Neural cell (in vitro differentiated cells): Measurements from ENCODE around the gene ZNF500. TPM values are rescaled to one million over a fixed set of nuclear protein-coding genes. Genes with fewer than 3 reads are reported as not detected.

Experiments
- H2AFZ ChIP-seq: fragments of 200-600, 300-800 bp; sonication (generic), shearing (Covaris generic); 2 replicates; pipeline ENCODE4 v1.6.0; 2014; ENCODE audit warnings: low read depth, mild to moderate bottlenecking, antibody characterized with exemption, low read length, moderate library complexity
- H3F3A ChIP-seq: fragments of 200-600 bp; shearing (Covaris generic); 2 replicates; pipeline ENCODE4 v1.6.1; 2016; ENCODE audit warnings: mild to moderate bottlenecking, moderate library complexity, mixed read lengths, antibody characterized with exemption, low read length; ENCODE audit not compliant: insufficient read depth, poor library complexity, severe bottlenecking
- H3K27ac ChIP-seq: fragments of 200-600, 300-800 bp; sonication (generic), shearing (Covaris generic); 2 replicates; pipeline ENCODE4 v1.5.1; 2014; ENCODE audit warnings: mild to moderate bottlenecking, low read length, moderate library complexity
- H3K27me3 ChIP-seq: fragments of 300-800, 200-600 bp; sonication (generic), shearing (Covaris generic); 2 replicates; pipeline ENCODE4 v1.6.0; 2014; ENCODE audit warnings: mild to moderate bottlenecking, low read depth, low read length, moderate library complexity; ENCODE audit not compliant: insufficient read depth
- H3K36me3 ChIP-seq: fragments of 300-800, 200-600 bp; sonication (generic), shearing (Covaris generic); 2 replicates; pipeline ENCODE4 v1.5.1; 2014; ENCODE audit warnings: mild to moderate bottlenecking, antibody characterized with exemption, low read length, moderate library complexity; ENCODE audit not compliant: insufficient read depth
- H3K4me2 ChIP-seq: fragments of 300-800, 200-600 bp; sonication (generic), shearing (Covaris generic); 2 replicates; pipeline ENCODE4 v1.6.0; 2014; ENCODE audit warnings: mild to moderate bottlenecking, low read length
- H3K4me3 ChIP-seq: fragments of 300-800, 200-600 bp; sonication (generic), shearing (Covaris generic); 2 replicates; pipeline ENCODE4 v1.5.1; 2014; ENCODE audit warnings: mild to moderate bottlenecking, low read length, moderate library complexity
- H3K79me2 ChIP-seq: fragments of 200-600 bp; shearing (Covaris generic); replicated peaks from 2 replicates; pipeline ENCODE4 v1.6.0; 2014; ENCODE audit warnings: mild to moderate bottlenecking, low read length, moderate library complexity; ENCODE audit not compliant: insufficient read depth
- H3K9ac ChIP-seq: fragments of 300-800, 200-600 bp; sonication (generic), shearing (Covaris generic); 2 replicates; pipeline ENCODE4 v1.6.1; 2016; ENCODE audit warnings: mild to moderate bottlenecking, low read length, mixed read lengths
- H3K9me2 ChIP-seq: fragments of 200-600 bp; shearing (Covaris generic); 2 replicates; pipeline ENCODE4 v1.6.1; 2016; ENCODE audit warnings: mild to moderate bottlenecking, low read length, mixed read lengths; ENCODE audit not compliant: insufficient read depth
- H3K9me3 ChIP-seq: fragments of 200-600, 300-800 bp; sonication (generic), shearing (Covaris generic); 2 replicates; pipeline ENCODE4 v1.6.1; 2016; ENCODE audit warnings: mild to moderate bottlenecking, mixed run types, low read length, moderate library complexity, mixed read lengths
- H4K20me1 ChIP-seq: fragments of 200-600 bp; shearing (Covaris generic); 2 replicates; pipeline ENCODE4 v1.6.1; 2016; ENCODE audit warnings: mild to moderate bottlenecking, mixed run types; ENCODE audit not compliant: insufficient read depth
- CTCF ChIP-seq: fragments of 450-650 bp; IDR thresholded peaks from 2 replicates; pipeline ENCODE4 v1.5.1; 2014; ENCODE audit warnings: antibody characterized with exemption, mild to moderate bottlenecking, moderate library complexity; ENCODE audit not compliant: poor library complexity, severe bottlenecking
- EP300 ChIP-seq: fragments of 450-650 bp; conservative IDR thresholded peaks from 2 replicates; pipeline ENCODE4 v1.6.1; 2014; ENCODE audit warnings: antibody characterized with exemption, mild to moderate bottlenecking, moderate library complexity; ENCODE audit not compliant: poor library complexity, severe bottlenecking
- EZH2 ChIP-seq: fragments of 200-600, 300-800 bp; shearing (Covaris generic), sonication (generic); IDR thresholded peaks from 2 replicates; pipeline ENCODE4 v1.6.1; 2014; ENCODE audit warnings: antibody characterized with exemption, low read length, borderline replicate concordance, mild to moderate bottlenecking; ENCODE audit not compliant: insufficient read depth, poor library complexity, severe bottlenecking
- MXI1 ChIP-seq: fragments of 450-650 bp; conservative IDR thresholded peaks from 2 replicates; pipeline ENCODE4 v1.6.1; 2014; ENCODE audit warnings: antibody characterized with exemption, mild to moderate bottlenecking; ENCODE audit not compliant: poor library complexity, severe bottlenecking
- POLR2AphosphoS5 ChIP-seq: IDR thresholded peaks from 2 replicates; pipeline ENCODE4 v1.6.1; 2012
- RAD21 ChIP-seq: fragments of 450-650 bp; conservative IDR thresholded peaks from 2 replicates; pipeline ENCODE4 v1.6.1; 2014; ENCODE audit warnings: antibody characterized with exemption, mild to moderate bottlenecking, moderate library complexity
- REST ChIP-seq: IDR thresholded peaks from 2 replicates; pipeline ENCODE4 v1.6.1; 2012; ENCODE audit warnings: borderline replicate concordance
- SMC3 ChIP-seq: fragments of 450-650 bp; conservative IDR thresholded peaks from 2 replicates; pipeline ENCODE4 v1.6.1; 2014; ENCODE audit warnings: antibody characterized with exemption, mild to moderate bottlenecking, moderate library complexity; ENCODE audit not compliant: poor library complexity
- TAF1 ChIP-seq: IDR thresholded peaks from 2 replicates; pipeline ENCODE4 v1.6.1; 2012; ENCODE audit warnings: low read depth
- polyA plus RNA-seq: library from polyadenylated mRNA; depleted of rRNA; stranded (reverse); fragments of >200 nt; gene quantifications from 2 replicates; pipeline ENCODE4 v1.2.3, GENCODE V29; 2014

Gene ZNF500
- polyA plus RNA-seq, 1 donor from 2014 or later, result 16.0 TPM

- Histone ChIP-seq H3K9me2 (no peaks in the 10 kb centered on the region), H2AFZ (no peak overlapping the region), H4K20me1 (no peaks in the 10 kb centered on the region), H3K9me3 (no peaks in the 10 kb centered on the region), H3K4me2 (no peak overlapping the region), H3K79me2 (no peaks in the 10 kb centered on the region), H3K9ac (no peak overlapping the region), H3F3A (no peaks in the 10 kb centered on the region), H3K36me3 (no peaks in the 10 kb centered on the region), H3K27me3 (no peaks in the 10 kb centered on the region), H3K27ac (no peak overlapping the region), H3K4me3 (no peak overlapping the region)
- TF ChIP-seq TAF1, result no peak
- TF ChIP-seq SMC3, result no peak
- no peak for TF ChIP-seq CTCF
- no peak for TF ChIP-seq EP300
- no peak for TF ChIP-seq MXI1
- TF ChIP-seq EZH2, result no peak
- no peak for TF ChIP-seq POLR2AphosphoS5
- no peak for TF ChIP-seq RAD21
- no peak for TF ChIP-seq REST
Observed at GRCh38 chr16:4790261-4790660, 23.3 kb upstream of the ZNF500 start.

- Histone ChIP-seq H3K9ac (no peak overlapping the region), H3K9me3 (no peaks in the 10 kb centered on the region), H3K79me2 (no peaks in the 10 kb centered on the region), H4K20me1 (no peaks in the 10 kb centered on the region), H3K36me3 (no peaks in the 10 kb centered on the region), H3K27me3 (no peaks in the 10 kb centered on the region), H3K27ac (no peak overlapping the region), H3F3A (no peaks in the 10 kb centered on the region), H3K4me2 (no peak overlapping the region), H2AFZ (no peak overlapping the region), H3K4me3 (no peak overlapping the region), H3K9me2 (no peaks in the 10 kb centered on the region)
- TF ChIP-seq CTCF, result no peak
- TF ChIP-seq MXI1, result no peak
- no peak for TF ChIP-seq POLR2AphosphoS5
- TF ChIP-seq EZH2, result no peak
- TF ChIP-seq RAD21, result no peak
- TF ChIP-seq REST, result no peak
- TF ChIP-seq SMC3, result no peak
- no peak for TF ChIP-seq EP300
- no peak for TF ChIP-seq TAF1
Observed at GRCh38 chr16:4788910-4789309, 21.9 kb upstream of the ZNF500 start.
